G401.6 (cell line): ENCODE measurements around the gene CCNO.

Source experiments
- FAIRE-seq: peaks from 2 replicates; lab custom pipeline; 2012; peaks lifted over from hg19 to GRCh38; lab: Jason Lieb, UNC

CCNO gene

GRCh38 chr5:55232985-55233928 is at the start of gene CCNO:
CCNO (minus strand) TSS chr5:55233608; CDS start chr5:55233523, 85 bp downstream.
- FAIRE-seq, result no peak

GRCh38 chr5:55278778-55279177 is 45.4 kb upstream of the CCNO start:
- FAIRE-seq, result no peak

- FAIRE-seq, result no peak
Measured at GRCh38 chr5:55276771-55277170, 43.4 kb upstream of the CCNO start.

GRCh38 chr5:55258339-55258738 is 24.9 kb upstream of the CCNO start:
- no peak for FAIRE-seq

GRCh38 chr5:55254802-55255201 is 21.4 kb upstream of the CCNO start:
- no peak for FAIRE-seq

- no peak for FAIRE-seq
Measured at GRCh38 chr5:55250064-55250463, 16.7 kb upstream of the CCNO start.

- FAIRE-seq, result no peak
Measured at GRCh38 chr5:55241746-55242145, 8.3 kb upstream of the CCNO start.

- no peak for FAIRE-seq
Measured at GRCh38 chr5:55236800-55237199, 3.4 kb upstream of the CCNO start.

GRCh38 chr5:55234121-55234700 is 803 bp upstream of the CCNO start:
- FAIRE-seq, result no peak

GRCh38 chr5:55232271-55232984 is 980 bp downstream of the CCNO start:
- no peak for FAIRE-seq

GRCh38 chr5:55231919-55232270 is 1.5 kb downstream of the CCNO start:
- no peak for FAIRE-seq

- no peak for FAIRE-seq
Measured at GRCh38 chr5:55231029-55231918, 2.1 kb downstream of the CCNO start.

- FAIRE-seq, result no peak
Measured at GRCh38 chr5:55230086-55230629, 3.2 kb downstream of the CCNO start.

- no peak for FAIRE-seq
Measured at GRCh38 chr5:55227664-55228430, 5.6 kb downstream of the CCNO start.

- no peak for FAIRE-seq
Measured at GRCh38 chr5:55226934-55227663, 6.3 kb downstream of the CCNO start, which contains the start of gene MCIDAS. MCIDAS (minus strand) TSS chr5:55227315; CDS start chr5:55227138, 177 bp downstream.

- FAIRE-seq, result peak; percentile 83
Measured at GRCh38 chr5:55226027-55226933, 7.1 kb downstream of the CCNO start.

GRCh38 chr5:55225346-55225745 is 8.1 kb downstream of the CCNO start:
- no peak for FAIRE-seq

- FAIRE-seq, result no peak
Measured at GRCh38 chr5:55223812-55224240, 9.6 kb downstream of the CCNO start.
